K562 (cell line): ENCODE measurements around the gene GRK4. TPM values are rescaled to one million over a fixed set of nuclear protein-coding genes. Genes with fewer than 3 reads are reported as not detected.

Experiments used
- ATAC-seq: fragments of 200-7000 bp; cut with Tn5 transposase; 3 replicates; pipeline ENCODE4 v1.9.1; 2020; ENCODE audit warnings: moderate library complexity
- BruUV-seq: library from RNA; stranded (reverse); fragments of 400-500 nt; replicated peaks from 2 replicates; lab custom pipeline; 2021; lab: Mats Ljungman, UMichigan
- CTCF ChIA-PET: fragments of 300-600 bp; formaldehyde crosslinking; extraction: SDS; loops from one replicate; lab custom pipeline; 2021; ENCODE audit warnings: low intra/inter-chr PET ratio; lab: Yijun Ruan, JAX
- POLR2A ChIA-PET: fragments of 300-600, 350-650 bp; sonication (Branson Sonifier 250); formaldehyde crosslinking; extraction: SDS; loops from one replicate; lab custom pipeline; 2021; ENCODE audit warnings: antibody characterized with exemption, inconsistent platforms; lab: Yijun Ruan, JAX
- DNase-seq, 4 experiments: peaks; one replicate each; pipeline versions ENCODE4 v3.0.0 to v3.0.0-alpha.2; 2011 to 2018; ENCODE audit warnings: low spot score in 3 of 4, mixed read lengths in 3 of 4; ENCODE audit errors: extremely low read depth in 1 of 4
- FAIRE-seq: peaks from 2 replicates; lab custom pipeline; 2011; peaks lifted over from hg19 to GRCh38; lab: Jason Lieb, UNC
- H2AFZ ChIP-seq: 2 replicates; pipeline ENCODE4 v1.6.0; 2011; ENCODE audit warnings: low read depth, low read length, control low read depth, inconsistent platforms
- H3K27ac ChIP-seq: fragments of 200-600 bp; 3 replicates; pipeline ENCODE4 v1.8.0; 2011; ENCODE audit warnings: low read depth, mild to moderate bottlenecking, control low read depth, inconsistent platforms, low read length, moderate library complexity, mixed read lengths; ENCODE audit errors: extremely low read depth
- H3K27me3 ChIP-seq, 2 experiments: fragments of 300-600 bp in 1 of 2; 2 replicates in 1 of 2; 3 replicates in 1 of 2; pipeline versions ENCODE4 v1.6.0 to v1.8.0; 2011; ENCODE audit warnings: inconsistent platforms in 2 of 2, low read length in 2 of 2, mild to moderate bottlenecking in 1 of 2, mixed read lengths in 1 of 2, moderate library complexity in 1 of 2; ENCODE audit not compliant: control insufficient read depth in 2 of 2, insufficient read depth in 2 of 2
- H3K36me3 ChIP-seq: fragments of 300-600 bp; 3 replicates; pipeline ENCODE4 v1.8.0; 2011; ENCODE audit warnings: mild to moderate bottlenecking, low read length, inconsistent platforms; ENCODE audit not compliant: control insufficient read depth, insufficient read depth
- H3K4me1 ChIP-seq, 2 experiments: fragments of 200-600 bp in 1 of 2; replicated peaks in 1 of 2; 2 replicates in 1 of 2; 3 replicates in 1 of 2; pipeline versions ENCODE4 v1.5.1 to v1.8.0; 2011; ENCODE audit warnings: inconsistent platforms in 2 of 2, low read length in 2 of 2, mild to moderate bottlenecking in 1 of 2, mixed read lengths in 1 of 2, moderate library complexity in 1 of 2; ENCODE audit not compliant: control insufficient read depth in 2 of 2, insufficient read depth in 2 of 2
- H3K4me2 ChIP-seq: 2 replicates; pipeline ENCODE4 v1.6.1; 2011; ENCODE audit warnings: low read length, control low read depth, inconsistent platforms, mixed read lengths; ENCODE audit not compliant: insufficient read depth
- H3K4me3 ChIP-seq: fragments of 200-600 bp; sonication (generic), shearing (Covaris generic); 2 replicates; pipeline ENCODE4 v1.5.1; 2016; ENCODE audit warnings: control low read depth, inconsistent platforms
- H3K79me2 ChIP-seq: fragments of 200-600 bp; 3 replicates; pipeline ENCODE4 v1.8.0; 2011; ENCODE audit warnings: low read length, inconsistent platforms; ENCODE audit not compliant: control insufficient read depth, insufficient read depth
- H3K9ac ChIP-seq, 2 experiments: 2 replicates each; pipeline versions ENCODE4 v1.6.0 to v1.6.1; 2011; ENCODE audit warnings: low read depth in 2 of 2, low read length in 2 of 2, control low read depth in 1 of 2, inconsistent platforms in 1 of 2, mild to moderate bottlenecking in 1 of 2, mixed read lengths in 1 of 2; ENCODE audit not compliant: insufficient read depth in 1 of 2
- H3K9me1 ChIP-seq: one replicate; pipeline ENCODE4 v1.6.0; 2011; ENCODE audit warnings: inconsistent platforms, mild to moderate bottlenecking, low read length, moderate library complexity; ENCODE audit not compliant: control insufficient read depth, insufficient read depth
- H3K9me3 ChIP-seq: replicated peaks from 2 replicates; pipeline ENCODE4 v1.5.1; 2011; ENCODE audit warnings: low read depth, low read length, inconsistent platforms; ENCODE audit not compliant: control insufficient read depth, insufficient read depth
- H4K20me1 ChIP-seq: replicated peaks from 2 replicates; pipeline ENCODE4 v1.6.1; 2011; ENCODE audit warnings: low read length, inconsistent platforms, mixed read lengths; ENCODE audit not compliant: control insufficient read depth, insufficient read depth
- HNRNPL ChIP-seq: fragments of 200-400 bp; formaldehyde crosslinking; IDR thresholded peaks from 2 replicates; pipeline ENCODE4 v1.6.1; 2017; ENCODE audit warnings: low read depth, mild to moderate bottlenecking, low read length
- IRF9 ChIP-seq: fragments of 450-650 bp; IDR thresholded peaks from 2 replicates; pipeline ENCODE4 v1.6.1; 2016; ENCODE audit warnings: missing biosample characterization, missing genetic modification characterization
- MAZ ChIP-seq, 2 experiments: fragments of 450-650 bp in 1 of 2; sonication (generic) in 1 of 2; formaldehyde crosslinking; IDR thresholded peaks in 1 of 2; conservative IDR thresholded peaks in 1 of 2; 2 replicates each; pipeline versions ENCODE4 v1.4.0 to v1.5.0; 2020; ENCODE audit warnings: mild to moderate bottlenecking in 1 of 2, missing genetic modification reagents in 1 of 2
- POLR3A ChIP-seq: IDR thresholded peaks from 2 replicates; pipeline ENCODE4 v1.6.1; 2011; ENCODE audit warnings: borderline replicate concordance, mild to moderate bottlenecking, moderate library complexity; ENCODE audit not compliant: insufficient read length, insufficient read depth; ENCODE audit errors: extremely low read depth
- RBM15 ChIP-seq: fragments of 200-400 bp; formaldehyde crosslinking; IDR thresholded peaks from 2 replicates; pipeline ENCODE4 v1.6.1; 2018; ENCODE audit warnings: mild to moderate bottlenecking, low read length, moderate library complexity; ENCODE audit not compliant: insufficient read depth
- SMARCB1 ChIP-seq: IDR thresholded peaks from 2 replicates; pipeline ENCODE4 v1.6.1; 2011; ENCODE audit warnings: improper control_type of control experiment, low read depth; ENCODE audit not compliant: insufficient read length
- ZNF175 ChIP-seq: fragments of 200-800 bp; sonication (Bioruptor generic); IDR thresholded peaks from 2 replicates; pipeline ENCODE4 v1.6.1; 2016; ENCODE audit warnings: low read depth, mild to moderate bottlenecking, missing genetic modification characterization, missing compliant biosample characterization
- ZNF311 ChIP-seq: fragments of 250-450 bp; sonication (Bioruptor Pico); IDR thresholded peaks from 2 replicates; pipeline ENCODE4 v1.4.0; 2020; ENCODE audit warnings: mild to moderate bottlenecking, moderate library complexity
- ZNF318 ChIP-seq, 2 experiments: fragments of 450-650 bp; IDR thresholded peaks; 2 replicates each; pipeline ENCODE4 v1.6.1; 2016; ENCODE audit warnings: mild to moderate bottlenecking in 2 of 2, borderline replicate concordance in 1 of 2, low read depth in 1 of 2, moderate library complexity in 1 of 2
- ZNF324 ChIP-seq: fragments of 250-450 bp; sonication (Bioruptor Pico); IDR thresholded peaks from 2 replicates; pipeline ENCODE4 v1.4.0; 2020; ENCODE audit warnings: mild to moderate bottlenecking
- ZNF408 ChIP-seq: fragments of 250-450 bp; sonication (Bioruptor Pico); IDR thresholded peaks from 2 replicates; pipeline ENCODE4 v1.4.0; 2020; ENCODE audit warnings: low read depth, mild to moderate bottlenecking, moderate library complexity
- ZSCAN29 ChIP-seq: fragments of 450-650 bp; IDR thresholded peaks from 2 replicates; pipeline ENCODE4 v1.6.1; 2017
- WGBS: fragments of 100-300 bp; shearing (Covaris generic); methylation state at CpG from one replicate; pipeline ENCODE4 v1.1.6; 2016; ENCODE audit warnings: low coverage, mixed read lengths; ENCODE audit not compliant: insufficient coverage; ENCODE audit errors: missing lambda C conversion rate; 5-methylcytosine and 5-hydroxymethylcytosine counted together
- in situ Hi-C: fragments of 300-500 bp; cut with MboI; formaldehyde crosslinking; loops from 4 replicates; pipeline ENCODE4 v1.15.0; 2018; ENCODE audit warnings: inconsistent platforms, mixed read lengths
- intact Hi-C: fragments of 100-400 bp; cut with micrococcal nuclease; formaldehyde crosslinking; loops from 2 replicates; pipeline ENCODE4 v1.14.2; 2022
- polyA plus RNA-seq, 8 experiments: library from polyadenylated mRNA; depleted of rRNA in 4 of 8; stranded (reverse) in 5 of 8; unstranded in 3 of 8; fragments of >200 nt; fragmentation: Nextera tagmentation in 2 of 8; fragmentation: Illumina TruSeq in 1 of 8; extraction: Ambion mirVana in 2 of 8; extraction: Trizol in 1 of 8; gene quantifications; 2 replicates each; pipeline versions ENCODE4 v1.2.1 to v1.2.3, GENCODE V29; 2011 to 2014; ENCODE audit warnings: inconsistent platforms in 1 of 8, missing spikeins in 1 of 8
- total RNA-seq, 7 experiments: library from RNA; depleted of rRNA in 6 of 7; stranded (reverse); fragments of >200 nt in 6 of 7; fragmentation: Illumina TruSeq in 2 of 7; extraction: Trizol in 2 of 7; gene quantifications; 2 replicates each; pipeline versions ENCODE4 v1.2.1 to v1.2.3, GENCODE V29; 2011 to 2021; ENCODE audit warnings: low replicate concordance in 1 of 7

GRK4 gene
- total and polyA plus RNA-seq, 9 of the 15 experiments (the other 6 are each of a cell fraction or from before 2014, with no cell fraction given) = 1.1 to 4.8 (median 2.6) TPM

- ChIA-PET POLR2A (interaction anchor here (0.6 to 1.2 kb wide), 2 partner anchors 14 to 35 kb away, joined by 3 to 4 read pairs; no protein-coding TSS in a partner anchor), CTCF (no interaction called here)
- no peak for ATAC-seq
- Histone ChIP-seq H3K9me3 (no peaks in the 10 kb centered on the region), H4K20me1 (no peaks in the 10 kb centered on the region), H3K4me1 (peaks cover 0 to 9% of the 10 kb centered on the region in 2 experiments; a peak in 2 of 5 replicates), H3K27me3 (peaks cover 14 to 41% of the 10 kb centered on the region in 2 experiments), H3K79me2 (no peaks in the 10 kb centered on the region; the same call in 2 of the 3 replicates), H3K9ac (no peak overlapping the region), H3K9me1 (no peaks in the 10 kb centered on the region), H3K36me3 (no peaks in the 10 kb centered on the region), H3K4me2 (no peak overlapping the region), H3K27ac (no peak overlapping the region), H3K4me3 (no peak overlapping the region), H2AFZ (no peak overlapping the region)
- no peak for FAIRE-seq
- 28% methylated on average over 15 of the region's 16 CpGs for WGBS
- BruUV-seq = no TSS peak
- intact Hi-C loops (no loop called here), in situ Hi-C loops (no loop called here)
- no peak for DNase-seq
- no peak for TF ChIP-seq MAZ (CRISPR knock-in tag; conservative IDR thresholded peaks at IDR 0.05 in 1 of 2, IDR thresholded peaks at IDR 0.05 in 1 of 2)
- no peak for TF ChIP-seq ZNF175 (CRISPR knock-in tag)
- TF ChIP-seq ZSCAN29 = no peak
- no peak for TF ChIP-seq HNRNPL
- no peak for TF ChIP-seq ZNF311 (CRISPR knock-in tag)
- TF ChIP-seq IRF9 (tag) = no peak
- no peak for TF ChIP-seq POLR3A
- no peak for TF ChIP-seq ZNF324 (CRISPR knock-in tag)
- no peak for TF ChIP-seq ZNF408 (CRISPR knock-in tag)
- TF ChIP-seq RBM15 = no peak
- no peak for TF ChIP-seq SMARCB1
- no peak for TF ChIP-seq ZNF318 (IDR thresholded peaks at IDR 0.05; ENCODE audit: borderline replicate concordance in 1 of 2, low read depth in 1 of 2)
These were observed 106.4 kb downstream of the GRK4 start for GRCh38 chr4:3069661-3070199.
